Medulla oblongata (tissue), 1 donor: ENCODE measurements around the gene DOCK2.

Source experiments
- DNase-seq: peaks from one replicate; pipeline ENCODE4 v3.0.0-alpha.2; 2015; ENCODE audit errors: extremely low spot score

DOCK2 gene

DNA sequence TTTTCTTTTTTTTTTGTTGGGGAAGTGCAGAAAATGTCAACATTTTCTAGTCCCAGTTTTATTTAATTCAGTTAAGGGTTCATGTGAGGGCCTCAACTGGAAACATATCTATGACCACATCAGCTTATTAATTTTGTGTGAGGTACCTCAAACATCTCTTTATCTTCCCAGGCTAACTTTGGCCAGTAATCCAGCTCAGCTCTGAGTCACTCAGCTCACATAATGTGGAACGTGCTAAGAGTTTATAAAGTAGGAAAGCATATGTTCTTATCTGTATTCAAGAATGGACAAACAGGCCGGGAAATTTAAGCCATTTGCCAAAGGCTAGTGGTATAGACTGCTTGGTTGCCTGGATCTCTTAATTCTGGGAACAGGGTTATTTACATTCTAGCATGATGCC is 224.9 kb downstream of the DOCK2 start:
- no peak for DNase-seq

DNA sequence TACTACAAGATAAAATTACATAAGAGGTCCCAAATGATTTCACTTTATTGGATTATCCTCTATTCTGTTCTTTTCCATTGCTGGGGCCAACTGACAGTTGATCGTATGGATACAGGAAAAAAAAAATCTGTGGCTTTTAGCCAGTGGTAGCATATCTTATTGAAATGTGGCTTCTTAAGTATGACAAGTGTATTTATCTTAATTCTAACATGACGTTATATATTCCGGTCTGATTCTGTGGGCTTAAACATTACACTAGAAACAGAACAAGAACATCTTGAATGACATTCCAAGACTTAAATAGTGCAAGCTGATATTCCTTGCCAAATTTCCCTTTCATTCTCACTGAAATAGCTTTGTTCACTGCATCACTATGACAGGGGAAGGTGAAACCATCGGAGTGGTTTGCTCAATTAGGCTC is 225.3 kb downstream of the DOCK2 start:
- no peak for DNase-seq

DNA sequence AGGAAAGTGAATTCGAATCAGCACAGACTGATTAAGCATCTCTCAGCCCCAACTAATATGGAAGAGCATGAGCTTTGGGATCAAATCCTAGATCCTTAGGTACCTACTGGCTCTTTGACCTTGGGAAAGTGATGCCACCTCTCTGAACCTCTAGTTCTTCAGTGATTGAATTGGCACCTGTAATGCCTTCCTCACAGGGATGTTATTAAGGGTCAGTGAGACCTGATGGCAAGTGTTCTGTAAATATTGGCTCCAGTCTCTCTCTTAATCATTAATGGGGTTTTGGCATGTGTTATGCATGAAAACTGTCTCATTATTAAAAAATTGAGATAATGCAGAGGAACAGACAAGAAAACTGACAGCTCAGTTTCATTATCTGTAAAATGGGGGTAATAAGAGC is 227.4 kb downstream of the DOCK2 start:
- DNase-seq: no peak

DNA sequence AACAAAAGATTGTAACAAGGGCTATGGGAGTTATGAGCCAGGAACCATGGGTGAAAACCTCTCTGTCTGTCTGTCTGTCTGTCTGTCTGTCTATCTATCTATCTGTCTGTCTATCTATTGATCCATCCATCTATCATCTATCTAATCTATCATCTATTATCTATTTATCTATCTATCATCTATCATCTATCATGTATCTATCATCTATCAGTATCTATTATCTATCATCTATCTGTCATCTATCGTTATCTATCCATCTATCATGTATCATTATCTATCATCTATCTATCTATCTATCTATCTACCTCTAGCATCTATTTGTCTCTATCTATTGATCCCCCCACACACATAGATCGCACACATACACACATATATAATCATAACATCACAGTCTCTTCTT is 230.3 kb downstream of the DOCK2 start:
- DNase-seq: no peak

DNA sequence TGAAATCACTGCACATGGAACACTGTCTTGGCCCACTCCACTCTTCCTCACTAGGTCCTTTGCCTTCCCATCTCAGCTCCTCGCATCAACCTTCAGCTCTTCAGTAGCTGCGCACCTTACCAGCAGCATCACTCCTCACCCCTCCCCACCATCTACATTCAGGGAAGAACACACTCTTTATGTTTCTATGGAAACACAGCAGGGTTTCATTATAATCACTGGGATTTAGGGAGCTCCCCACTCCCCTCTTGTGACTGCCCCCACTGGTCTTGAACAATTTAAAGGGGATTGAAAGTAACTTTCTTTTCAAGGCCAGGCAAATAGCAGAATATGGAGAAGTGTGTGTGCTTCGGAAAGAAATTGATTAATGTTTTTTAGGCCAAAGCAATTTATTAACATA is 232.0 kb downstream of the DOCK2 start:
- no peak for DNase-seq

DNA sequence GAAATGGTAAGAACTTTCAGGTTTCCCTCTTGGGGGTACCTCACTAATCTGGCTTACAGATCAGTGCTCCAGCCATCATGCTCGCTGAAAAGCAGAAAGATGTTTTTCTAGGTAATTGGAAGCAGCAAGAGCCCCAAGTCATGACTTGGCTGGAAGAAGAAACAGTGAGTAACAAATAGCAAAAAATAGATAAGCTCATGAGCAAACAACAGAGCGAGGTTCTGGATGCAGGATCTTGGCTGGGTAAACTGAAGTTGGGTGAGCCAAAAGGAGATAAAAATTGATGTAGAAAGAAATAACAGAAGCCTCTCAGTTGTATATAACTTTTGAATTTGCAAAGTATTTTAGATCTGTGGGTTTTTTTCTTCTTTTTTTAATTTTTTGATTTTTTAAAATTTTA is 233.1 kb downstream of the DOCK2 start:
- DNase-seq: no peak

DNA sequence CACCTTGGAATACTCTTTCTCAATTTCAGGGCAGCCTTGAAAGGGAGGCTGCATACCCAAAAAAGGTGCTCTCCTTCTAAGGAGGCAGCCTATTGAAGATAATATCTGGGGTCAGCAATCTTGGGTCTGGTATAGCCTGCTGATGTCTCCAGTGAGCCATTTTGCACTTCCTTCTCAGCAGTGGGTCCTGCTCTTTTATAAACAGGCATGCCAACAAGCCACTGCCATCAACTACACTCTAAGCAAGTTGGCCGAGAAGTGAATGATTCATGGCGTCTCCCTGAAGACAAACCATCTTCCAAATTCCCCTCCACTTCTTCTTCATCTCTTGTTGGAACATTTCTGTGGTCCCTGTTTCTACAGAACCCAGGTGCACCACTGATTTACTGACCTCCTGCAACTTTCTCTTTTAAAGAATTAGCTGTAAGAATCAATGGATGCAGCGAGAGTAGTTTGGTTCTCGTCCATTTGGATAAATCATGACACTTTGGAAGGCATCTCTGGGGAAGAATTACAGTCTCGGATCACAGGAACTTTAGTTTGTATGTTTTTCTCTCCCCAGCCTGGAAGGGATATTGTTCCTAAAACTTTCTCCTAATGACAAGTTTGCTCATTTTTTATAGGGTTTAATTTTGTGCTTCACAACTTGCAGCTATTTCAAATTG is 234.9 kb downstream of the DOCK2 start:
- no peak for DNase-seq

DNA sequence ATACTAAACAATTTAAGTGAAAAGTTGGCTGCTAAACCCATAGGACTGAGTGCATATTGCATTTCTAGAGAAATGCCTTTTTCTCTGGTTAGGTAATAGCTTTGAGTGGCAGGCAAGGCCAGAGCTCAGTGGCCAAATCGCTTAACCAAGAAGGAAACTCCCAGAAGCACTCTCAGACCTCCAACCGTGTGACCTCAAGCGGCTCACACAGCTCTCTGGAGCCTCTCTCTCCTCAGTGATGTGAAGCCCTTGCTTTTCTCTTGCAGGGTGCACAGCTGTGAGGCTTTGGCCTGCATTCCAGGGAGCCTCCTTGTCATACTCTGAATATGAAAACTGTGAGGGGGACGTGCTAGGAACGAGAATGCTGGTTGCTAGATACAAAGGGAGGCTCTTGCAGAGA is 236.6 kb downstream of the DOCK2 start:
- DNase-seq: peak; percentile 34

DNA sequence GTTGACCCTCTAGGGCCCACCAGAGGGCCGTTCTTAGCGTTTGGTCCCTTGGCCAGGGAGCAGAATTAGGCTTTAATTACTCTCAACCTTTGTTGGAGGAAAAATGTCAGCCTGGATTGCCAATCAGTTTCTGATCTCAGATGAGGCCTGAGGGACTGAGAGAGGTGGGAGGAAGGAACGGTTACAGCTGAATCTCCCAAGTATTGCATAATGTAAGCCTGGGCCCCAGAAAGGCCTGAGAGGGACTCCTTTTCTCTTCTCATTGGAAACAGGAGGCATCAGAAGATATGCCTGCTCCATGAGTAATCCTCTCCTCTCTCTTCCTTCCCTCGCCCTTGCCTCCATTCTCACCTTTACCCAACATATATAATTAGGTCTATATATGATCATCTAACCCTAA is 237.5 kb downstream of the DOCK2 start:
- no peak for DNase-seq

DNA sequence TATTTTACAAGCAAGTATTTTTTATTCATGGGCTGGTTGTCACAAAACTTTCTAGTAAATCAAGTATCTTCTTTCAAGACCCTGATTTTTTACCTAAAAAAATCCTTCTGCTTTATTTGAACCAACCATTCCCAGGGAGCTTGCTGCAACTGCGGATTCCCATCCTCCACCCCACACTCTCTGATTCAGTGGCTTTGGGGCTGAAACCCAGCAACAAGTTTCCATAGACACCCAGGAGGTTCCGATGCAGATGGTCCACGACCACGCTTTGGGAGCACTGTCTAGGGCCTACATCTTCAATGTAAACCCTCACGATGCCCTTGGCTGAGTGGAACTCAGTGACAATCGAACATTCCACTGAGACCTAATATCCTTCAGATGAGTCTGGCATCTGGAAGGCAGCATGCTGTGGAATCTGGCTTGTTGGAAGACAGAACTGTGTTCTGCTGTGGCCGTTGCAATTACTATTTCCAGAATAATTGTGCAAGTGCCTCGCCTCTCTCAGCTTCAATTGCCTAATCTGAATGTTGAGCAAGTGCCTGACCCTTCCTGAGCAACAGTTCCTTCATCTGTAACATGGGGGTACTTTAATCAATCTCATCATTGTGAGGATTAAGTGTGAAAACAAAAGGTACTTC is 238.1 kb downstream of the DOCK2 start:
- peak; percentile 44 for DNase-seq

DNA sequence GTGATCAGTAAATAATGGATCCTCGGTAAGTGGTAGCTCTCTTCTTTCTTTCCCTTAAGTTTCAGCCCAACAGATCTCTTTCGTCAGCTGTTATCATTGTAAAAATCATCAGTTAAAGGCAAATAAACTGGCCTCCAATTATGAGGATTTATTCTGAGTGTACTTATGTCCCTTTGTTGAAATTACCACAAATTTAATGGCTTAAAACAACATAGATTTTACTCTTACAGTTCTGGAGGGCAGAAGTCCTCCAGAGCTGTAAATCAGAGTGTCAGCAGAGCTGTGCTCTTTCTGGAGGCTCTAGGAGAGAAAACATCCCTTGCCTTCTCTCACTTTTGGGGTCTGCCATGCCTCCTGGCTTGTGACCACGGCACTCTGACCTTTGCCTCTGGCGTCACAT is 238.7 kb downstream of the DOCK2 start:
- DNase-seq: no peak

DNA sequence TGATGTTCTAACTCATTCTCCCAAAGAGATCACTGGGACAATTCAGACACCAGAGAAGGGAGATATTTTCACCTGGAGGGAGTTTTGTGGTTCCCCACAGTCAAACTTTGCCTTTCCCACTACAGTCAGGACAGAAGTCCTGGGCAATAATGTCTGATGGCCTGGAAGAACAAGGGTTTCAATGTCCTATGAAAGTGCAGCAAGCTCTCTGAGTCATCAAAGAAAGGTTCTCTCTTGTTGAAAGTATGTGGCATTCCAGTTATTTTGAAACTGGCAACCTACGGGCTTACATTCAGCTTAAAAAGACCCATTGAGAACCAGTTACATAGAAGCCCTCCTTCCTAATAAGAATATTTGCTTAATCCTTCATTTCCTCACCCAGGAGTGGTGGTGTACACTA is 239.3 kb downstream of the DOCK2 start:
- DNase-seq: no peak

DNA sequence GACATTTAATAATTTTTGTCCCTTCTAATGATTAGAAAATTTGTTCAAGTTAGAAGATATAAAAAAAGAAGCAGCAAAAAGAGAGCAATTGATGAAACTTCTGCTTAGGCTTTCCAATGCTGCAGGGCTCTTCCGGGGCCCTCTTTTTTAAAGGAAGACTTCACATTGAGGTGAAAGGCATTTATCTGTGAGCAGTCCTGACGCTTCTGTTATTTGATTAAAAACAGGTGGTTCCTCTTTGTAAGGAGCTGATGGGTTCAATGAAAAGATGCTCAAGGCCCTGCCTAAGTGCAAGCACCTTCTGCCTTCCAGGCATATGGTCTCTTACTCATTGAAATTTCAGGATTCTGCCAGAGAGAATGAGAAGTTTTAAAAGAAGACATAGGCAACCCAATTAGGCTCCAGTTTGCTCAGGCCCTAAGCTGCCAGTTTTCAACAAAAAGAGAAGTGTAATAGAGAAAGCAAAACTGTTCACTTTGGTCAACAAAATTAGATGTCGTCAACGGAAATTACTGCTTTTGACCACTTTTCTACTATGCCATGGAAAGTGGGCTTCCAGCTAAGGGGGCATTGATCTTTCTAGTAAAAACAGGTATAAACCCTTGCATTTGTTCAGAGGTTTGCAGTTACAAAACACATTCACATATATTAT is 243.1 kb downstream of the DOCK2 start:
- peak; percentile 56 for DNase-seq

DNA sequence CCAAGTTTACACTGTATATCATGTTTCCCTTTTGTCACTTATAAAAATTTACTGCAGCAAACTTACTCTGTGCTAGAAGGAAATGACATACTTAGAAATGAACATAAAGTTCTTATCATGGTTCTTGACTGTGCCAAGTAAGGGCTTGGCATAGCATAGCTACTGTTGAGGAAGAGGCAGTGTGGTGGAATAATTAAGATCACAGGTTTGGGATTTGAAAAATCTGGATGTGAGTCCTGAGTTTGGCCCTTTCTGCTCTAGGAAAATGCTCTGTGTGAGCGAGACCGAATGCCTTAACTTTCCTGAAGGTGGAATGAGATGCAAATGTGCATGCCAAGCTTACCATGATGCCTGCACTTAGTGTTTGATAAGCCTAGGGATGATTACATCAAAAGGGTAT is 243.7 kb downstream of the DOCK2 start:
- DNase-seq: no peak

DNA sequence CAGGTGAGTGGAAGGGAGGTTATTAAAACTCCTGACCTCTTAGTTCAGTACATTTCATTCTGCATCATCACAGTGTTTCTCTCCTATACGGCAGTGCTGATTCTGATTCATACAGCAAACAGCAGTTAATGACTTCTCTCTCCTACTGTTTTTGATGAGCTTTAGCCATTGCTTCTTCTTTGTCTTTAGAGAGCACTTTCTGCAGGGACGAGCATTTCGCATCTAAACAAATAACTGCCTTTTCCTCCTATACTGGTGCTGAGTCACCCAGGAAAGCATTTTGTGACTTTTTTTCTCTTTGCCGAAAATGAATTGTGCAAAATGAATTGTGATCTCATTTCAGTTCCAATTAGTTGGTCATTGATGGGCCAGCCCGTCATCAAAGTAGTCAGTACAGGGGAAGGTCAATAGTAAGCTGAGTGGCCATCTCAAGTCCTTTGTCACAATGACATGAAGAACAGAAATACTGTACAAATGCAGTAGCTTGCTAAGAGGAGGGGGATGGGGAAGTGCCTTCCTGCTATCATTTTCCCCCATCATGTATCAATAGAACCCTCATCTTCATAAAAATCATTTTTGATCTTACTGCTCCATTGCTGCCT is 244.7 kb downstream of the DOCK2 start:
- DNase-seq: no peak

DNA sequence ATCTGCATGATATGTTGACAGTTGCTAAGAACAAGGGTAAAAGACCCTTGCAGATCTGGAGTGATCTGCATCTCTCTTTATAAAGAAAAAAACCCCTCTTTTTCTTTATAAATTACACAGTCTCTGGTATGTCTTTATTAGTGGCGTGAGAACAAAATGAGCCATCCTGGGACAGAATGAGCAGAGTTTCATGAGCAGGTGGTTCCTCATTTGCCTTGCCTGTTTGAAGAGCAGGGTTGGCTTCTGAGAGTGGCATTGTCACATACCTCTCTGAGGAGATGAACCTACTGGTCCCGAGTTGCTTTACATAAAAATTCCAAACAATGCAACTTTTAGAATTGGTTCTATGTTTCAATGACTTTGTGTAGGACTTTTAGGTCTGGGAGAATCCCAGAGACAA is 249.0 kb downstream of the DOCK2 start:
- no peak for DNase-seq

DNA sequence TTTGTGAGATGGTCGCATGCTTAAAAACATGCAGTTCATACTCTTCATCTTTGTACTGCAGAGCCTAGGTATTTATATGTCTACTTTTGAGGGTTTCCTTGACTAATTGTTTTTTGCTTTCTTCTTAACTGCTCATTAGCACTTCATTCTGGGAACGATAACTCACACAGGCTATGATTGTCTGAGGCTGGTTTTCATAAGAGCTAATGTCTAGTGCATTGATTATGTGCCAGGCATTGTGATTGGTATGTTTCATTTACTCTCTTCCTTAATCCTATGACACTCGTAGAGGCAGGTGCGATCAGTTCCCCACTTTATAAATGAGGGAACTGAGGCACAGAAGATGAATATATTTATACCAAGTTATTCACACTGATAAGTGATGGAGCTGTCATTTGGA is 249.6 kb downstream of the DOCK2 start:
- DNase-seq: no peak

DNA sequence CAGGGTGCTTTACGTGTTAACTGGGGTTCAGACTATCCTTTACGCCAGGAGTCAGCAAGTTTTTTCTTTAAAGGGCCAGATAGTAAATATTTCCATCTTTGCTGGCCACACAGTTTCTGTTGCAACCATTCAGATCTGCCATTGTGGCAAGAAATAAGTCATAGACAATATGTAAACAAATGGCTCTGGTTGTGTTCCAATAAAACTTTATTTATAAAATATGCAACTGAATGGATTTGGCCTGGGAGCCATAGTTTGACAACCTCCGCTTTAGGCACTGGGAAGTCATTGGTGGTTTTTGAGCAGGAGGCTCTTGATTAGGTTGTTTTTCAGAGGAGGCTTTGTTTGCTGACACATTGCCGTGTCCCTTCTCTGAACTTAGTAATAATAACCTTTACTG is 252.5 kb downstream of the DOCK2 start:
- no peak for DNase-seq

DNA sequence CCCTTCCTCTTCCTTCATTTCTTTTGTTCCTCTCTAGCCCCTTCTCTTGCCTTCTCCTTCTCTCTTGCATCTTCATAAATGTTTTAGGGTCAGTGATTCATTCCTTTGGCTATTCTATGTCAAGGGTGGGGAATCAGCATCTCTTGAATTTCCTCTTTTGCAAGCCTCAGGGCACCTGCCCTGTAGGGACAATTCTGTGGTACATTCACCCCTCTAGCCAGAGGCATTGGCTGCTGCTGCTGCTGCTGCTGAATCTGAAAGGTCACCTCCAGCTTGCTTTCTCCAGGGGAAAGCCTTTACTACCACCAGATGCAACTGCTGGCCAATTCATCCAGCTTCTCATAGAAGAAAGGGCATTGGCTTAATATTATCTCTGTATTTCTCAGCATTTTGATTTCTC is 255.9 kb downstream of the DOCK2 start:
- no peak for DNase-seq

DNA sequence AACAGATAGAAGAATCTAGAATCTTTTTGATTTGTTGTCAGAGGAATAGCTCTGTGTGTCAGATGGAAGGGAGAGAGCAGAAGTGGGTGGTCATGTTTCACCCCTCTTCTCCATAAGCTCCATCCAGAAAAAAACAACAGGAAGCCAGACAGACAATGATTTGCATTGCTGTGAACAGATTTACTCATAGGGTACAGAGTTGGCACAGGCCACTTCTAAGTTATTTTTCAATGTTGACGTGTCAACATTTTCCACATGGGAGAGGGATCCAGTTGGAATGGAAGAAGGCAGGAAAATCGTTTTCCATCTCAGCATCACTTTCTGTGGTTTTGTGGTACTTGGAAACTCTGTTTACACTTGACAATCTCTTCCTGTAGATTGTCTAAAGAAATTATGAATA is 256.5 kb downstream of the DOCK2 start:
- DNase-seq: no peak

DNA sequence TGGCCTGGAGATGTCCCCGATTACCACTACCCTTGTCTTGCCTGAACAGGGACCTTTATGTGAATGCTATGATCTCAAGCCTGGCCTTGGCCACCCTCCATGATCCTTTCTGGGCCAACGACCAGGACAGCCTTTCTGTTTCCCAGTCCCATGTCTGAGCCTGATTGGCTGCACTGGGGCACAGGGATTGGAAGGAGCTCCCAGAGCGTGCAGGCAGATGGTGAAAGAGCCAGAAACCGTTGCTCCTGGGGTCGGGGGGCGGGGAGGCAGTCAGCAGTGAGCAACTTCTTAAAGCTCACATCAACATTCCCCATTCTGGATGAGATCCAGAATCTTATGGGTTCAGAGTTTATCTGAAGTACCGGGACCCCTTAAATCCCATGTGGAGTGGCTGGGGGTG is 258.9 kb downstream of the DOCK2 start:
- DNase-seq: peak; percentile 93

DNA sequence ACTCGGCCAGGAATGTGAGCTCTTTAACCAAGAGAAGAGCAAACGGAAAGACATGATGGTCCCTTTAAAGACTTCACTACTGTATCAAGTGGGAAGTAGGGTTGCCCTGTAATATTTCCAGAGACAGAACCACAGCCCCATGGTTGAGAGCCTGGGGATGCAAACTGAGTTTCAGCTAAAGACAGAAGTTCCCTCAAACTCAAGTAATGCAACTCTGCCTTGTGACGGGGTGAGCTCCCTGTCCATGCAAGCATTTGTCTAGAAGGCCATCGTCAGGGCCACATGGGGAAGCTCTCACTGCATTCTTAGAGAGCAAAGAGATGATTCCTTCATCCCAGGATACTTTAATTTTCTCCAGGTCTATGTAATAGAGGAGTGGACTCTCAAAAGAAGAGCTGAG is 260.4 kb downstream of the DOCK2 start:
- no peak for DNase-seq

DNA sequence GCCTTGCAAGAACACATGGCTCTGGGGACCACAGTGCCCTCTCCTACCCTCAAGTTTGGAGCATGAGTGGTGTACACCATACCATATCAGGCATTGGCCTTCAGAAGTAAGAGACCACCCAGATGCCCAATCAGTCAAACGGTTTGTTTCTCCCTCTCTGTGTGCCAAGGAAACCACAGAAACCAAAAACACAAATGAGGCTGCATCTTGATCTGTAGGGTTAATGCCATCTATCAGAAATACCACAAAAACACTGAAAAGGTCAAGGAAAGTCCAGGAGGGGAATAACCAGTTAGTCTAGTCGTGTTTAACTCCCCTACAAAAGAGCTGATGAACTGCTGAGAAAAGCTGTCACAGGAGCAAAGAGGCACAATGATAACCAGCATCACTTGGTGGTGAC is 264.8 kb downstream of the DOCK2 start:
- DNase-seq: no peak
